WTC11 (cell line): ENCODE results near the gene IP6K3. TPM values are rescaled to one million over a fixed set of nuclear protein-coding genes. Genes with fewer than 3 reads are reported as not detected.
A peak's percentile ranks its signal among the peaks of the same experiment; 100 is the strongest.

Source experiments
- ATAC-seq: fragments of 200-7000 bp; cut with Tn5 transposase; 2 replicates; pipeline ENCODE4 v1.10.0; 2021; ENCODE audit warnings: mild to moderate bottlenecking, moderate library complexity
- CTCF ChIA-PET: fragments of 300-600 bp; sonication (Branson Sonifier 250); formaldehyde crosslinking; loops from one replicate; lab custom pipeline; 2021; ENCODE audit warnings: antibody characterized with exemption; lab: Charles Lee
- POLR2A ChIA-PET: fragments of 350-600 bp; sonication (Branson Sonifier 250); formaldehyde crosslinking; loops from one replicate; lab custom pipeline; 2021; ENCODE audit warnings: antibody characterized with exemption; lab: Charles Lee
- DNase-seq: peaks from one replicate; pipeline ENCODE4 v3.0.0; 2021; ENCODE audit warnings: low spot score
- H3K27ac Mint-ChIP-seq: 2 replicates; pipeline ENCODE4 v1.8.0; 2021; ENCODE audit warnings: mixed read lengths
- H3K27me3 Mint-ChIP-seq: 2 replicates; pipeline ENCODE4 v1.8.0; 2021; ENCODE audit warnings: low read depth, mild to moderate bottlenecking, moderate library complexity, mixed read lengths
- H3K36me3 Mint-ChIP-seq: 2 replicates; pipeline ENCODE4 v1.8.0; 2021; ENCODE audit warnings: mixed read lengths
- H3K4me1 Mint-ChIP-seq: 2 replicates; pipeline ENCODE4 v1.8.0; 2022; ENCODE audit warnings: mixed read lengths
- H3K4me3 Mint-ChIP-seq: 2 replicates; pipeline ENCODE4 v1.8.0; 2021; ENCODE audit warnings: mild to moderate bottlenecking, moderate library complexity, mixed read lengths
- H3K9me3 Mint-ChIP-seq: 2 replicates; pipeline ENCODE4 v1.8.0; 2021; ENCODE audit warnings: mixed read lengths
- ATF6 ChIP-seq: sonication (generic); formaldehyde crosslinking; IDR thresholded peaks from 2 replicates; pipeline ENCODE4 v1.8.1; 2023; ENCODE audit warnings: mild to moderate bottlenecking, missing genetic modification reagents
- CDX4 ChIP-seq: fragments of 250-450 bp; sonication (Bioruptor Pico); IDR thresholded peaks from 2 replicates; pipeline ENCODE4 v1.9.0; 2021; ENCODE audit warnings: moderate library complexity, mild to moderate bottlenecking, inconsistent platforms, borderline replicate concordance
- EMX1 ChIP-seq: fragments of 250-450 bp; sonication (Bioruptor Pico); IDR thresholded peaks from 2 replicates; pipeline ENCODE4 v1.8.0; 2021; ENCODE audit warnings: mild to moderate bottlenecking
- ETV6 ChIP-seq: sonication (generic); formaldehyde crosslinking; IDR thresholded peaks from 2 replicates; pipeline ENCODE4 v1.8.1; 2022; ENCODE audit warnings: mild to moderate bottlenecking, missing genetic modification reagents
- GABPB1 ChIP-seq: sonication (generic); formaldehyde crosslinking; IDR thresholded peaks from 2 replicates; pipeline ENCODE4 v1.8.1; 2023; ENCODE audit warnings: mild to moderate bottlenecking, missing genetic modification reagents
- GRHL2 ChIP-seq: fragments of 250-450 bp; sonication (Bioruptor Pico); IDR thresholded peaks from 2 replicates; pipeline ENCODE4 v1.8.0; 2022; ENCODE audit warnings: mild to moderate bottlenecking, moderate library complexity; ENCODE audit not compliant: insufficient replicate concordance, severe bottlenecking
- NFATC4 ChIP-seq: fragments of 250-450 bp; sonication (Bioruptor Pico); IDR thresholded peaks from 2 replicates; pipeline ENCODE4 v1.9.0; 2021; ENCODE audit warnings: mild to moderate bottlenecking
- NFE2L1 ChIP-seq: sonication (generic); formaldehyde crosslinking; IDR thresholded peaks from 2 replicates; pipeline ENCODE4 v1.8.1; 2023; ENCODE audit warnings: missing genetic modification reagents
- NFYB ChIP-seq: sonication (generic); formaldehyde crosslinking; conservative IDR thresholded peaks from 2 replicates; pipeline ENCODE4 v1.8.0; 2022; ENCODE audit warnings: low read depth, missing genetic modification reagents
- OVOL2 ChIP-seq: fragments of 250-450 bp; sonication (Bioruptor Pico); IDR thresholded peaks from 2 replicates; pipeline ENCODE4 v1.9.0; 2021; ENCODE audit warnings: mild to moderate bottlenecking, borderline replicate concordance
- PRDM15 ChIP-seq: sonication (generic); formaldehyde crosslinking; IDR thresholded peaks from 2 replicates; pipeline ENCODE4 v1.8.0; 2022; ENCODE audit warnings: missing genetic modification reagents
- PRRX2 ChIP-seq: fragments of 250-450 bp; sonication (Bioruptor Pico); IDR thresholded peaks from 2 replicates; pipeline ENCODE4 v1.8.0; 2021; ENCODE audit warnings: mild to moderate bottlenecking
- SMAD4 ChIP-seq: sonication (generic); formaldehyde crosslinking; IDR thresholded peaks from 2 replicates; pipeline ENCODE4 v1.8.0; 2022; ENCODE audit warnings: mild to moderate bottlenecking, missing genetic modification reagents
- SOX15 ChIP-seq: fragments of 250-450 bp; sonication (Bioruptor Pico); IDR thresholded peaks from 2 replicates; pipeline ENCODE4 v1.9.0; 2021; ENCODE audit warnings: mild to moderate bottlenecking
- TP53 ChIP-seq: sonication (generic); formaldehyde crosslinking; IDR thresholded peaks from 2 replicates; pipeline ENCODE4 v1.8.1; 2023; ENCODE audit warnings: mild to moderate bottlenecking, missing genetic modification reagents
- USF2 ChIP-seq: sonication (generic); formaldehyde crosslinking; IDR thresholded peaks from 2 replicates; pipeline ENCODE4 v1.8.1; 2023; ENCODE audit warnings: mild to moderate bottlenecking, missing genetic modification reagents, moderate library complexity
- ZBTB43 ChIP-seq: sonication (generic); formaldehyde crosslinking; IDR thresholded peaks from 2 replicates; pipeline ENCODE4 v1.8.1; 2023; ENCODE audit warnings: mild to moderate bottlenecking, missing genetic modification reagents
- ZMAT4 ChIP-seq: fragments of 250-450 bp; sonication (Bioruptor Pico); IDR thresholded peaks from 2 replicates; pipeline ENCODE4 v1.9.0; 2021; ENCODE audit warnings: mild to moderate bottlenecking
- ZNF532 ChIP-seq: fragments of 250-450 bp; sonication (Bioruptor Pico); IDR thresholded peaks from 2 replicates; pipeline ENCODE4 v1.9.0; 2021; ENCODE audit warnings: mild to moderate bottlenecking, borderline replicate concordance
- total RNA-seq: library from RNA; stranded (reverse); gene quantifications from 3 replicates; pipeline ENCODE4 v1.2.3, GENCODE V29; 2021
- TF ChIP-seq, protein P1 (sequence below): sonication (generic); formaldehyde crosslinking; IDR thresholded peaks from 2 replicates; pipeline ENCODE4 v1.8.1; 2022; ENCODE audit warnings: low read depth, missing genetic modification reagents, borderline replicate concordance

IP6K3 gene
- total RNA-seq, 1 experiment from 2014 or later: 1.1 TPM

DNA sequence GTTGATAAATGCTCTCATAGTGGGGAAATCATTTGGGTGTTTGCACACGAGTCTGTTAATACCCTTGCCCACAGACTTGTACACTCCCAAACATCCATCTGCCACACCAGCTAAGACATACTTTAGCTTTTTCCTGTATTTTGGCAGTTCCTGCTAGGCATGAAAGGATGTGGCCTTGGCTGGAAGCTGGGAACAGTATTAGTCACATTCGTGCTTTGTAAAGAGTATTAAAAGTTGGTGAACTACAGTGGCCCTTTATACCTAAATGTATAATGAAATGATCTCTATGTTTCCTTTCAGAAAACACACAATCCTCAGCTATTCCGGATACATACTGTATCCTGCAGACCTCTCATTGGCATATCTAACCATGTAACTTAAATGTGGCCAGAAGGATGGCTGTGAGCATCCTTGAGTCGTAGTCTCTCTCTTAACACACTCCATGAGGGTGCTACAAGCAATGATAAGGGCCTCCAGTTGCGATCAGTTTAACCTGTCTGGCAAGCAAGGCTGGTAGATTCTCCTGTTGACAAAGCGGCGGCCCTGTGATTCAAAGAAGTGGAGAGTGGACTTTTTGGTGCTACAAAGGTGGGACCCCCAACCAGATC lies 40.7 kb upstream of the IP6K3 start:
- Mint-ChIP-seq H3K27me3 (no peaks in the 10 kb centered on the region), H3K27ac (peak overlapping the region; percentile 82), H3K4me3 (peak overlapping the region; percentile 86), H3K4me1 (peaks cover 71% of the 10 kb centered on the region), H3K36me3 (peaks cover 22% of the 10 kb centered on the region), H3K9me3 (no peaks in the 10 kb centered on the region)
- ChIA-PET CTCF (interaction anchor here (0.7 to 4.2 kb wide), 4 partner anchors 8 to 240 kb away, joined by 3 to 29 read pairs (median 6); no protein-coding TSS in a partner anchor), POLR2A (interaction anchor here (1.3 kb wide), 1 partner anchor 9 kb away, joined by 4 read pairs; no protein-coding TSS in a partner anchor)
- ATAC-seq: no peak
- no peak for TF ChIP-seq ZNF532 (CRISPR knock-in tag)
- no peak for TF ChIP-seq USF2 (CRISPR knock-in tag)
- TF ChIP-seq OVOL2 (CRISPR knock-in tag): no peak
- no peak for TF ChIP-seq PRDM15 (CRISPR knock-in tag)
- TF ChIP-seq ETV6 (CRISPR knock-in tag): no peak
- no peak for TF ChIP-seq SOX15
- TF ChIP-seq NFYB (CRISPR knock-in tag): no peak
- no peak for DNase-seq

- ATAC-seq (no peak), DNase-seq (no peak)
- Mint-ChIP-seq H3K4me3 (peak overlapping the region; percentile 86; the same call in 1 of the 2 replicates), H3K9me3 (no peaks in the 10 kb centered on the region), H3K27me3 (no peaks in the 10 kb centered on the region), H3K4me1 (peaks cover 73% of the 10 kb centered on the region), H3K36me3 (peaks cover 22% of the 10 kb centered on the region), H3K27ac (0 out of 2 replicates have a peak overlapping the region, but pooled peaks have one; percentile 17)
- ChIA-PET POLR2A (no interaction called here), CTCF (interaction anchor here (4.2 kb wide), 1 partner anchor 16 kb away, joined by 29 read pairs; no protein-coding TSS in a partner anchor)
- TF ChIP-seq EMX1 (CRISPR knock-in tag): no peak
- TF ChIP-seq NFATC4 (CRISPR knock-in tag): no peak
- no peak for TF ChIP-seq GRHL2
- TF ChIP-seq CDX4 (CRISPR knock-in tag): no peak
- no peak for TF ChIP-seq ZMAT4 (CRISPR knock-in tag)
- TF ChIP-seq GABPB1 (CRISPR knock-in tag): no peak
- TF ChIP-seq ATF6: no peak
- TF ChIP-seq, protein P1, sequence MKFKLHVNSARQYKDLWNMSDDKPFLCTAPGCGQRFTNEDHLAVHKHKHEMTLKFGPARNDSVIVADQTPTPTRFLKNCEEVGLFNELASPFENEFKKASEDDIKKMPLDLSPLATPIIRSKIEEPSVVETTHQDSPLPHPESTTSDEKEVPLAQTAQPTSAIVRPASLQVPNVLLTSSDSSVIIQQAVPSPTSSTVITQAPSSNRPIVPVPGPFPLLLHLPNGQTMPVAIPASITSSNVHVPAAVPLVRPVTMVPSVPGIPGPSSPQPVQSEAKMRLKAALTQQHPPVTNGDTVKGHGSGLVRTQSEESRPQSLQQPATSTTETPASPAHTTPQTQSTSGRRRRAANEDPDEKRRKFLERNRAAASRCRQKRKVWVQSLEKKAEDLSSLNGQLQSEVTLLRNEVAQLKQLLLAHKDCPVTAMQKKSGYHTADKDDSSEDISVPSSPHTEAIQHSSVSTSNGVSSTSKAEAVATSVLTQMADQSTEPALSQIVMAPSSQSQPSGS (CRISPR knock-in tag): no peak
- no peak for TF ChIP-seq PRRX2 (CRISPR knock-in tag)
- no peak for TF ChIP-seq NFE2L1 (CRISPR knock-in tag)
- no peak for TF ChIP-seq ZBTB43
- TF ChIP-seq SMAD4 (CRISPR knock-in tag): no peak
- TF ChIP-seq TP53 (CRISPR knock-in tag): no peak
Observed at GRCh38 chr6:33786736-33787135, 40.0 kb upstream of the IP6K3 start.
